ENCODE data around the gene OTUD4.
"Not testable (repeated sequence)": the region's sequence is repeated elsewhere in the genome, so short reads cannot be mapped to it uniquely, and the experiment has no call there.

The OTUD4 gene, protein sequence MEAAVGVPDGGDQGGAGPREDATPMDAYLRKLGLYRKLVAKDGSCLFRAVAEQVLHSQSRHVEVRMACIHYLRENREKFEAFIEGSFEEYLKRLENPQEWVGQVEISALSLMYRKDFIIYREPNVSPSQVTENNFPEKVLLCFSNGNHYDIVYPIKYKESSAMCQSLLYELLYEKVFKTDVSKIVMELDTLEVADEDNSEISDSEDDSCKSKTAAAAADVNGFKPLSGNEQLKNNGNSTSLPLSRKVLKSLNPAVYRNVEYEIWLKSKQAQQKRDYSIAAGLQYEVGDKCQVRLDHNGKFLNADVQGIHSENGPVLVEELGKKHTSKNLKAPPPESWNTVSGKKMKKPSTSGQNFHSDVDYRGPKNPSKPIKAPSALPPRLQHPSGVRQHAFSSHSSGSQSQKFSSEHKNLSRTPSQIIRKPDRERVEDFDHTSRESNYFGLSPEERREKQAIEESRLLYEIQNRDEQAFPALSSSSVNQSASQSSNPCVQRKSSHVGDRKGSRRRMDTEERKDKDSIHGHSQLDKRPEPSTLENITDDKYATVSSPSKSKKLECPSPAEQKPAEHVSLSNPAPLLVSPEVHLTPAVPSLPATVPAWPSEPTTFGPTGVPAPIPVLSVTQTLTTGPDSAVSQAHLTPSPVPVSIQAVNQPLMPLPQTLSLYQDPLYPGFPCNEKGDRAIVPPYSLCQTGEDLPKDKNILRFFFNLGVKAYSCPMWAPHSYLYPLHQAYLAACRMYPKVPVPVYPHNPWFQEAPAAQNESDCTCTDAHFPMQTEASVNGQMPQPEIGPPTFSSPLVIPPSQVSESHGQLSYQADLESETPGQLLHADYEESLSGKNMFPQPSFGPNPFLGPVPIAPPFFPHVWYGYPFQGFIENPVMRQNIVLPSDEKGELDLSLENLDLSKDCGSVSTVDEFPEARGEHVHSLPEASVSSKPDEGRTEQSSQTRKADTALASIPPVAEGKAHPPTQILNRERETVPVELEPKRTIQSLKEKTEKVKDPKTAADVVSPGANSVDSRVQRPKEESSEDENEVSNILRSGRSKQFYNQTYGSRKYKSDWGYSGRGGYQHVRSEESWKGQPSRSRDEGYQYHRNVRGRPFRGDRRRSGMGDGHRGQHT
- 139 to 347 reads per million in 2 experiments for total RNA-seq

DNA sequence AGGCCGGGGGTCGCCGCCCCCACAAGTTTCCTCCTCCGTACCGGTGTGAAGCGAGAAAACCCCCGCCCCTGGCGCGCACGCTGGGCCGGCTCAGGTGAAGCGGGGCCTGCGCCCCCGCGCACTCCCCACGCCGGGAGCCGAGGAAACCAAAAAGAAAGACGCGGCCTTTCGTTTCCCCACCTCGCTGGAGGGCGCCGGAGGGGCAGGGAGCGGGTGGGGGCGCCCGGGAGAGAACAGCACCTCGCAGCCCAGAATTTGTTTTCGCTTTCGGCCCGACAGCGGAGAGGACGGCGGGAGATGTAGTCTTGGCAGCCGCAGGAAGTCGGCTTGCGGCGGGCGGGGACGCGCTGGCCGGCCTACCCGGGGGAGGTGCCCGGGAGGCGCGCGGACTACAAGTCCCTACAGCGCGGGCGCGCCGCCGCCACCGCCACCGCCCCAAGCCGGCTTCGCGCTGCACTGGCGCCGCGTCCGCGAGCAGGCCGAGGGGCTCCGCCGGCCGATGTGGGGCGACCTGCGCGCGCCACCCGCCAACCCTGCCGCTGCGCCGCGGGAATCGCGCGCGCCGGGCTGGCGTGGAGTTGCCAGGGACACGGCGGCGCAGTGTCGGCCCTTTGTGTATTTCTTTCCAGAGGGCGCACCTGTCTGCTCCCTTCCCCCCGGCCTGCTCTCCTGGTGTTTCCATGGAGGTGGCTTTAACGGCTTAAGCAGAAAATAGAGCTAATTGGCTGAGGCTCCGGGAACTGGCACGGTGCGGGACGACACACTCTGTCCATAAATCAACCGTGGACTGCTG lies at the start of gene OTUD4:
OTUD4 (minus strand) TSS at position 292 of the 793 bp plus-strand sequence. CDS start 616 bp downstream, outside the sequence.
- peak; percentile 93 for DNase-seq (ENCODE audit: low read depth)

DNA sequence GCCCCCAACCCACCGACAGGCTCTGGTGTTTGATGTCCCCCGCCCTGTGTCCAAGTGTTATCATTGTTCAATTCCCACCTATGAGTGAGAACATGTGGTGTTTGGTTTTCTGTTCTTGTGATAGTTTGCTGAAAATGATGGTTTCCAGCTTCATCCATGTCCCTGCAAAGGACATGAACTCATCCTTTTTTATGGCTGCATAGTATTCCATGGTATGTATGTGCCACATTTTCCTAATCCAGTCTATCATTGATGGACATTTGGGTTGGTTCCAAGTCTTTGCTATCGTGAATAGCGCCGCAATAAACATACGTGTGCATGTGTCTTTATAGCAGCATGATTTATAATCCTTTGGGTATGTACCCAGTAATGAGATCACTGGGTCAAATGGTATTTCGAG lies 42.8 kb upstream of the OTUD4 start:
- not testable (repeated sequence) for DNase-seq (ENCODE audit: low read depth)

DNA sequence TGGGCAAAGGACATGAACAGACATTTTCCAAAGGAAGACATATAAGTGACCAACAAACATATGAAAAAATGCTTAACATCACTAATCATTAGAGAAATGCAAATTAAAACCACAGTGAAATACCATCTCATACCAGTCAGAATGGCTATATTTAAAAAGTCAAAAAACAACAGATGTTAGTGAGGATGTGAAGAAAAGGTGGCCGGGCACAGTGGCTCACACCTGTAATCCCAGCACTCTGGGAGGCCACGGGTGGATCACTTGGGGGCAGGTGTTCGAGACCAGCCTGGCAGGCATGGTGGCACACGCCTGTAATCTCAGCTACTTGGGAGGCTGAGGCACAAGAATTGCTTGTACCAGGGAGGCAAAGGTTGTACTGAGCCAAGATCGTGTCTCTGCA lies 41.1 kb upstream of the OTUD4 start:
- DNase-seq (ENCODE audit: low read depth): not testable (repeated sequence)

DNA sequence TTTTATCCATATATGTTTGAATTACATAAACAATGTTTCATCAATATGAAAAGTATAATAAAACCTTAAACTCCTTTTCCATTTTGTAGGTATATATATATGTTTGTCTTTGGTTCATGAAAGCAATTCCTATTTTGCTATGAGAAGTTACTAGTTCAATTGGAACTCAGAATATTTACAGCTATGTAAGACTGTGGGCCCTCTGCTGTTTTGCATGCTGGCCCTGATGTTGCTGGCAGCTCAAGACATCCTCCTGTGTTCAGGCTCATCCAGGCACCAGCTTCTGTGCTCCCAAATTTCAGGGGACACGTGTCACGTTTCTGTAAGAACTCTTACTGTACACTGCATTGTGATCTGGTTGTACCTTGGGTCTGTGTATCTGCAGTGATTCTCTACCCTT lies 38.7 kb upstream of the OTUD4 start:
- DNase-seq (ENCODE audit: low read depth): no peak

DNA sequence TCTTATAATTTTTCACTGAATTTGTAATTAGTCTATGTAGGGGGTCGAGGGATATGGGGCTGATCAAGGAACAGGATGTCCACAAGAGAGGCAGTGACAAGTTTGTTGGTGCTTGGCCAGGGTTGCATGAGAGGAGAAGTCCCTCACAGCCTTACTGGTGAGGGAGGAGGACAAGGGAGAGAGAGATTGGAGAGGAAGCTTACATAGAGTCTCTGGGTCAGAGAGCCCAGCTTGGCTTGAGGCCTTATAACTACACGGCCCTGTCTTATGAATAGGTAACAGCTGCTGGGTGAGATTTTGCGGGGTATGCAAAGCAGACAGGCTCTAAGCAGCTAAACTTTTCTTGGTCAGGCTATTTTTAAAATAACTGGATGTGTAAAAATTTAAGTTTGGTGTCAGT lies 37.9 kb upstream of the OTUD4 start:
- no peak for DNase-seq (ENCODE audit: low read depth)

DNA sequence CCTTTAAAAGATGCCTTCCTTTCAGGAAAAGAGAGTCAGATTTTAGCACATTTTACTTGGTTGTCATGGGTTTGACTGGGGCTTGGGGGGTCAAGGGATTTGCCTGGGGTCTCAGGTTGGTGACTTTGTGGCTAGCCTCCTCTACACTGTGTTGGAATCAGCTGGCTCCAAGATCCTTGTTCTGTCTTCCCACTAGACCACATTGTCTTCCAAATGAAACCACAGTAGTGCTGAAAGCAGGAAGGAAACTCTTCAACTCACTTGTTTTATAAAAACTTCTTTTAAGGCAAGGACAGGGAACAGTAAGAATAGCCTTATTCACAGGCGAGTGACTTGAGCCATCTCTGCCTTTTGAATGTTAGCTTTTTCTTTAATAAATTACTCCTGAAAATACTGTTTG lies 37.0 kb upstream of the OTUD4 start:
- no peak for DNase-seq (ENCODE audit: low read depth)

DNA sequence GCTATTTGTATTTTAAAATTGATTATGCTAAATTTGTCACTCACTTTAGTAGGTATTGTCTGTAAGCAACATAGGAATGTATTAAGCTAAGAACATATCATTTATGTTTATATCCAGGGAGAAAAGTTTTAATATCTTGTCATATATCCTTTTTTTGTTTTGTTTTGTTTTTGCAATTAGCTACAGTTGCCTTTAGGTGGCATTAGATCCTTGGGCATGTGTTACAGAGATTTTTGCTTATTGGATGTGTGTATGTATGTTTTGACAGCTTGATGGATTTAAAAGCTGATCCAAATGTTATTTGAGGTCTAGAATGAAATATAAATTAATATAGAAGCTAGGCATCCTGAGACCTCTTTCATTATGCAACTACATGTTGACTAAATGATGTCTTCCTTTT lies 36.1 kb upstream of the OTUD4 start:
- DNase-seq (ENCODE audit: low read depth): no peak

DNA sequence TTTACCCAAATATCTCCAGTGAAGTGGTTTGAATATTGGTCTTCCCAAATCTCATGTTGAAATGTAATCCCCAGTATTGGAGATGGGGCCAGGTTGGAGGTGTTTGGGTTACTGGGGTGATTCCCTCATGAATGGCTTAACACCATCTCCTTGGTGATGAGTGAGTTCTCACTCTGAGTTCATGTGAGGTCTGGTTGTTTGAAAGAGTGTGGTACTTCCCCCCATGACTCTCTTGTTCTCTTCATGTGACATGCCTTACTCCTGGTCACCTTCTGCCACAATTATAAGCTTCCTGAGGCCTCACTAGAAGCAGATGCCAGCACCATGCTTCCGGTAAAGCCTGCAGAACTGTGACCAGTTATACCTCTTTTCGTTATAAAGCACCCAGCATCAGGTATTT lies 32.9 kb upstream of the OTUD4 start:
- DNase-seq (ENCODE audit: low read depth): no peak

DNA sequence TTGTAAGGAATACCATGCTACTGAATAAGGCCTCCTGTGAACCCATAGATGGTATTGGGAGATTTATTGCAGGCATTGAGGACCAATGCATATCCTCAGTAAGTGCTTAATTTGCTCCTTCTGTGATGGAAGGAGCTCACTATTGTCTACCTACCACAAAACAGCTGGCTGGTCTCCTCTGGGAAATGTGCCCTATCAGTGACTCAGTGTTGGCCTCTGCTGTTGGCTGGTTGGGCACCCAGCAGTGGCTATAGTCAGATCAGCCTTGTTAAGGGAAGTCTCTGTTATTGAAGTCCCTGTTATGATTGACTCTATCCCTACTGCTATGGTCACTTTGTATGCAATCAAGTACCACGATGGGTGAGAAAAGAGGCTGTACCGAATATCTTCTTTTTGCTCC lies 27.5 kb upstream of the OTUD4 start:
- DNase-seq (ENCODE audit: low read depth): no peak

DNA sequence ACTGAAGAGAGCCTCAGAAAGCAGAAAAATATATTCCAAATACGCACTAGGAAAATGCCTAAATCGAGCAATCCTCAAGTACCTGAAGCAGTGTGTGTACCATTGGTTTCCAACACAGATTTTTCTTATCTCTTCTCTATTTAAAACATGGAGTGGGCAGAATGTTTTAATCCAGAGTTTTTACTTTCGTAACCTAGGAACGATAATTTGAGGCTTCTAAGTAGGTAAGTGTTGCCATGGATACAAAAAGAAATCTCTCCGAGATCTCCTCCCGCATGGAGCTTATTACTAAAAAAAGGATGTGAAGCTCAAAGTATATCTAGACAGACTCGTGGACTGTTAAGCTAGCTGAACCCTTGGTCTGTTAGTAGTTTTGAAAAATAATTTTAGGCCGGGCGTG lies 23.0 kb upstream of the OTUD4 start:
- no peak for DNase-seq (ENCODE audit: low read depth)

DNA sequence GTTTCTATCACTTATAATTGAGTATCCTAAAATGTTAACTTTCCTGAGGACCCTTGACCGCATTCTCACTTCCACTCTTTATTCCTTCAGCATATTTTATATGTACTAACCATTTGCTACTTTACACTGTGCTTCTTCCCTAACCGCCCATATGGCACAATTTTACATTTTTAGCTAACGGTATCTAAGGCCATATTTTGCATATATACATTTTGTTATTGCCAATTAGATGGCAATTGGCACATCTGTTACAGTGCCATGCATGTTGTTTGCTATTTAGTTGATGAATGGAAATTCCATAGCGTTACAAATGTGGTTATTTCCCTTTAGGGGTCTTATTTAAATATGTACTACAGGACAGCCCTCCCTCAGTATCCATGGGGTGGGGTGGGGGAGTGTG lies 20.0 kb upstream of the OTUD4 start:
- no peak for DNase-seq (ENCODE audit: low read depth)

DNA sequence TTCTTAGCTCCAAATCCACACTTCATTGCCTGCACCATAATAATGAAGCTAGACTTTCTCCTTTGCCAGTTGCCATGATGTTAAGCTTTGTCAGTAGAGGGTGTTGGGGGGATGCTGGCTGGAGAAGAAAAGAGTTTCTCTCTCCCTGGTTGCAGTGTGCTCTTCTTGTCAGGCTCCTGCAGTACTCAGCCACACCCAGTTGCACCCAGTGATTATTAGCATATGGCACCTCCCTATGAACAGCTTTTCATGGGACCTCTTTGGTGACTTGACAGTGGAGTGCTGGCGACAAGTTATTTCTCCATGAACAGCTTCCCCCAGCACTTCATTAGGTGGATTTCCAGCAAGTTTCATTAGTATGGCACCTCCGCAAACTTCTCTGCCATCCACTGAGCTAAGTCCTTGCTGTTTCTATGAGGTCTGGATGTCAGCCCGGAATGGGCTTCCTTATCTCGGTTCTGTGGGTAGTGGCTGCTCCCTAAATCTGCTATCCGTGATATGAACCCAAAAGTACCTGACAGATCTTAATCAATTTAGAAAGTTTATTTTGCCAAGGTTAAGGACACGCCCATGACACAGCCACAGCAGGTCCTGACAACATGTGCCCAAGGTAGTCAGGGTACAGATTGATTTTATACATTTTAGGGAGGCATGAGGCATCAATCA lies 18.8 kb upstream of the OTUD4 start:
- DNase-seq (ENCODE audit: low read depth): no peak

DNA sequence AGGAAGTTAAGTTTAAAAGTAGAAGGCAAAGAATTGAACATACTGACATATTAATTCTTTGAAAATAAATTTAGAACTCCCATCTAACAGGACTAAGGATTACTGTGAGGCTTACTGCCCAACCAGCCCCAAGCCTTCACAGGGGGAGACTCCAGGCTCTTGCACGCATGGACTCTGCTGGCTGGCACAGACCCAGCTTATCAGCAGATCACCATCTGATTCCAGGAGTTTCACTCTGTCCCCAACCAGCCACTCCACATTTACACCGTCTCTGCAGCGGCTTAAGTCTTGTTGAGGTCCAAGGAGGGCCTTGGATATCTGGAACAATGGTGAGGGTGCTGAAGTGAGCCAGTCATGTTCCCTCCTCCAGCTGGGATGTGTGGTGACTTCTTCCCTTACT lies 16.4 kb upstream of the OTUD4 start:
- no peak for DNase-seq (ENCODE audit: low read depth)

DNA sequence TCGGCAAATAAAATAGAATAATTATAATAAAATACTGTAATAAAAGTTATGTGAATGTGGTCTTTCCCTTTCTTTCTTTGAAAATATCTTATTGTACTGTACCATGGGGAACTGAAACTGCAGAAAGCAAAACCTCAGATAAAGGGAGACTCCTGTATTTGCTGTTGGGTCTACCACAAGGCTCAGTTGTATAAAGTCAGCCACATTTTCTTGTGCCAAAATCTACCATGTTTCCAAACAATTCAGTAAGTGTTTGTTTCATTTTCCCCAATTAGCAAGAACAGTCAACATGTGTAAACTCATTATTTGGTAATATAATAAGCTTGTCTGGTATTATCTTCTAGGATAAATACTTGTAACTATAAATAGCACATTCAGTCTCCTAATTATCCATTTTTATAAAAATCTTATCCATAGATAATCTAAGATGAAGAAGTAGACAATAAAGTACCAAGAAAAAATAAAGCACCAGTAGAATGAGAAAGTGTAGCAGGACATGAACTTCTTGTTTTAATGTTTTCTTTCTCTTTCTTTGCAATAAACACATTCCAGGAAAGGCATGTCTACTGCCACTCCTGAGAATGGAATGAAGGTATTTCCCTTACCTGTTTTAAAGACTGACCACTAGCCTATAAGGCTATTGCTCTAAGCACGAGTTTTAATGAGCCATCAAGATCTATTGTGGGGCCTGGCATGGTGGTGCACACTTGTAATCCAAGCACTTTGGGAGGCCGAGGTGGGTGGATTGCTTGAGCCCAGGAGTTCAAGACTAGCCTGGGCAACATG lies 15.0 kb upstream of the OTUD4 start:
- no peak for DNase-seq (ENCODE audit: low read depth)

DNA sequence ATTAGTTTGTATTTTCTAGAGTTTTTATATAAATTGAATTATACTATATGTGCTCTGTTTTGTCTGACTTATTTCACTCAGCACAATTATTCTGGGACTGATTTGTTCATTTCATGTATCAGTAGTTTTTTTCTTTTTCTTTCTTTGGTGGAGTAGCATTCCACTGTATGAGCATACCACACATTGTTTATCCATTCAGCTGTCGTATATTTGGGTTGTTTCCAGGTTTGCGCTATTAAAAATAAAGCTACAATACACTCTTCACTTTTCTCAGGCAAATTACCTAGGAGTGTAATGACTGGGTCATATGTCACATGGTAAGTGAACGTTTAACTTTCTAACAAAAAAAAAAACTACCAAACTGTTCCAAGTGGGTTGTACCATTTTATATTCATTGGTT lies 9.6 kb upstream of the OTUD4 start:
- no peak for DNase-seq (ENCODE audit: low read depth)

DNA sequence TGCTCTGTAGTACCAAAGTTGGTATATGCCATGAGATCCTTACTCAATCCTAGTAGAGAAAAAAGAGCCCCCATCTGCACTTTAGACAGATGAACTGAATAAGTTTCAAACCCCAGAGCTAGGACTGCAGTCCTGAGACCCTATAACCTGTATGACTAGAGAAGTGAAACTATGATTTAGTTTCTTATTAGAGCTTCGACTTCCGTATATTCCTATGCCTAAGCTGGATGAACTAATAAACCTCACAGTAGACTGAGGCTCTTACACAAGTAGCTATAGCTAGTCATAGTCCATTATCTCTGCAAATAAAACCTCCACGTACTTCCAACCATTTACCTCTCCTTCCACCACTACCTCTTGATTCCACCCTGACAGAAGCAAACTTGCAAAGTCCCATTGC lies 6.3 kb upstream of the OTUD4 start:
- no peak for DNase-seq (ENCODE audit: low read depth)

DNA sequence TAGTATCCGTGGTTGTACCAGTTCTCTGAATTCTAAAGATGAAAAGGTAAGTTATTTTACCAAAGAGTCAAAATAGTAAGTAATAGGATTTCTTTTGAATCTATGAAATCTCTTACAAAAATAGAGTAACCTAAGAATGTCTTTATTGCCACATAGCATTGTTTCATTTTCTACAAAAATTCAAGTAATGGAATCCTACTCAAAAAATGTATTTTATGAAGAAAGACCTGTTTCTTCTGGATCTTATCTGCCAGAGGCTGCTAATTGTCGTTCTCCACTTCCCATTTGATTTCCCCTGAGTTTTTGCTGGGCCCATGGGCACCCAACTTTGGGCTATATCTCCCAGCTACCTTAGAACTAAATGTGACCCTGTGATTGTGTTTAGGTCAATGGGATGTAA lies 3.2 kb upstream of the OTUD4 start:
- no peak for DNase-seq (ENCODE audit: low read depth)

DNA sequence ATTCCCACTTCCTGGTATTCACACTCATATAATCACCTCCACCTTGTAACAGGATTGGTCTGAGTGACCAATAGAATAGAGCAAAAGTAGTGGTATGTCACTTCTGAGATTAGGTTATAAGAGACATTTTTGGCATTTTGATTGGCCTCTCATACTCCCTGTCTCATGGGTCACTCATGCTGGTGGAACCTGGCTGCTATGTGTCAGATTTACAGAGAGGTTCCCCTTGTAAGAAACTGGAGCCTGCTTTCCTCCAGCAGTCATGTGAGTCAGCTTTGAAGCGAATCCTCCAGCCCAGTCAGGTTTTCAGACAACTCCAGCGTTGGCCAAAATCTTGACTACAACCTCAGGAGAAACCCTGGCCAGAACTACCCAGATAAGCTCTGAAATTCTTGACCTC lies 2.6 kb upstream of the OTUD4 start:
- DNase-seq (ENCODE audit: low read depth): no peak

DNA sequence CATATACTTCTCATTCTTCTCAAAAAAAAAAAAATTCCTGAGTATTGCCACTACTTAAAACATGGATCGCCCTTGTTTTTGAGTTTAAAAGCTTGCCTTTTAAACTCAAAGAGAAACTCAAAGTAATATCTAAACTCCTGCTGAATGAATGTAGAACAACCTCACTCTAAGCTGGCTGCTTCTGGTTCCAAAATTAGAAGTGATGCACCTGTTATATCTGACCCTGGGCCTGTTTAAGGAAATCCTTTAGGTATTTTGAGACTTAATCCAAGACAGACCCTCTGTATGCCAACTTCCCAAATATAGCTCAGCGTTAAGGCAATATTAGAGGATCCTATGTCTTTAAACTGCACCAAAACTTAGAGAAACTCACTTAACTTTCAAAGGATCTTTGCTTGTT lies 1.8 kb upstream of the OTUD4 start:
- no peak for DNase-seq (ENCODE audit: low read depth)

DNA sequence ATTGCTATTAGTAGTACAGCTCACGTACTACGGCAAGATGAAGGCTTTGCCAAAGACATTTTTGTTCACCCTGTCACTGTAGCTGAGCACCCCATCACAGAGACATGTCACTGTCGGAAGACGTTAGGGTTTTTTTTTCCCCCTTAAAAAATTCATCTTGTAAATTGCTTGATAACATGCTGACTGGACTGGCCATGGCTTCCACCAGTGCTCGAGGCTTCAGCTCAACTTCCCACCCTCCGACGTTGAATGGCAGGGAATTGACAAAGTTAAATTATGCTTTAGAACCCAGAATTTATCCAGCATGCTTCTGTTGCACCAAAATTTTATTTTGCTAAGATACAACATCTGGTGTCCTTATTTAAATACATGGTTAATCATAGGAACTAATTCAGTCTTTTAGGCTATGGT lies 707 bp upstream of the OTUD4 start:
- no peak for DNase-seq (ENCODE audit: low read depth)

Measured in T follicular helper cell (primary cell).